GM23338 (cell line): ENCODE data around the gene PLXNC1.

Experiments used
- EZH2phosphoT487 ChIP-seq: fragments of 200-600 bp; sonication (generic); IDR thresholded peaks from one replicate; pipeline ENCODE4 v1.8.1; 2018; ENCODE audit warnings: antibody characterized with exemption; ENCODE audit not compliant: unreplicated experiment
- TF ChIP-seq, protein P1 (sequence below), 2 experiments: fragments of 200-600 bp in 1 of 2; sonication (generic) in 1 of 2; conservative IDR thresholded peaks; 2 replicates each; pipeline versions ENCODE4 v1.5.1 to v1.6.1; 2016 to 2017; ENCODE audit warnings: antibody characterized with exemption in 2 of 2, low read depth in 2 of 2, mild to moderate bottlenecking in 2 of 2, moderate library complexity in 1 of 2

DNA sequence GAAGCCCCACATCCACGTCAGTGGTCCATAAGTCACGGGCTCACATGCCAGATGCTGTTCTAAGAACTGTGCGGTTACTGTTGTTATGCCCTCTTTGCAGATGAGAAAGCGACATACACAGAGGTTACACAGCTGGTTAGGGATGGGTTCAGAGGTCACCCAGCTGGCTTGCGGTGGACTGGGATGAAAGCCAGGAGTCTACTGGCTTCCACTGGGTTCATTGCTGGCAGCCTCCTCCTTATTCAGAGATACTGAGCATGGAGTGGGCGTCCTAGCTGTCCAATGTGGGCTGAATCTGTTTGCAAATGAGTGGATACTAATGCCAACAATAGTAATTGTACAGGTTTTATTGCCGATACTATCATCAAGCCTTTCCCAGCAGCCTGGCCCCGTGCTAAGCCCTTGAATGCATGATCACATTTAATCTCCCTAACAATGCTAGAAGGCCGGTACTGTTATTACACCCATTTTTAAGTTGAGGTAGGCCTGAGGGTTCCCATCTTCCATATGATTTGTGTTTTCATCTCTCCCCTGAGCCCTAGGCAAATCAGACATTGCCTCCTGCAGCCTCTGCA, 129.1 kb downstream of the PLXNC1 start:
- TF ChIP-seq EZH2phosphoT487: no peak
- TF ChIP-seq, protein P1, sequence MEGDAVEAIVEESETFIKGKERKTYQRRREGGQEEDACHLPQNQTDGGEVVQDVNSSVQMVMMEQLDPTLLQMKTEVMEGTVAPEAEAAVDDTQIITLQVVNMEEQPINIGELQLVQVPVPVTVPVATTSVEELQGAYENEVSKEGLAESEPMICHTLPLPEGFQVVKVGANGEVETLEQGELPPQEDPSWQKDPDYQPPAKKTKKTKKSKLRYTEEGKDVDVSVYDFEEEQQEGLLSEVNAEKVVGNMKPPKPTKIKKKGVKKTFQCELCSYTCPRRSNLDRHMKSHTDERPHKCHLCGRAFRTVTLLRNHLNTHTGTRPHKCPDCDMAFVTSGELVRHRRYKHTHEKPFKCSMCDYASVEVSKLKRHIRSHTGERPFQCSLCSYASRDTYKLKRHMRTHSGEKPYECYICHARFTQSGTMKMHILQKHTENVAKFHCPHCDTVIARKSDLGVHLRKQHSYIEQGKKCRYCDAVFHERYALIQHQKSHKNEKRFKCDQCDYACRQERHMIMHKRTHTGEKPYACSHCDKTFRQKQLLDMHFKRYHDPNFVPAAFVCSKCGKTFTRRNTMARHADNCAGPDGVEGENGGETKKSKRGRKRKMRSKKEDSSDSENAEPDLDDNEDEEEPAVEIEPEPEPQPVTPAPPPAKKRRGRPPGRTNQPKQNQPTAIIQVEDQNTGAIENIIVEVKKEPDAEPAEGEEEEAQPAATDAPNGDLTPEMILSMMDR (conservative IDR thresholded peaks at IDR 0.05; ENCODE audit: low read depth in 2 of 2): no peak
